H9 (cell line): ENCODE measurements around the gene LCTL. TPM values are rescaled to one million over a fixed set of nuclear protein-coding genes. Genes with fewer than 3 reads are reported as not detected.

Experiments
- DNase-seq: peaks from one replicate; pipeline ENCODE4 v3.0.0-alpha.2; 2017
- H2AFZ ChIP-seq: one replicate; pipeline ENCODE4 v1.6.1; 2013; ENCODE audit warnings: mild to moderate bottlenecking, low read length, control low read depth, moderate library complexity
- H2AK5ac ChIP-seq: 2 replicates; pipeline ENCODE4 v1.6.1; 2013; ENCODE audit warnings: low read length, control low read depth, mixed read lengths; ENCODE audit not compliant: insufficient read length
- H2BK120ac ChIP-seq: one replicate; pipeline ENCODE4 v1.6.1; 2013; ENCODE audit warnings: low read depth, mild to moderate bottlenecking, low read length, control low read depth, inconsistent platforms; ENCODE audit not compliant: poor library complexity, severe bottlenecking
- H2BK12ac ChIP-seq: 2 replicates; pipeline ENCODE4 v1.6.1; 2013; ENCODE audit warnings: low read length, control low read depth, mixed read lengths, low read depth; ENCODE audit not compliant: insufficient read length
- H2BK15ac ChIP-seq: 2 replicates; pipeline ENCODE4 v1.6.1; 2013; ENCODE audit warnings: low read depth, low read length, control low read depth
- H2BK20ac ChIP-seq: one replicate; pipeline ENCODE4 v1.6.1; 2013; ENCODE audit warnings: low read depth, mild to moderate bottlenecking, low read length, control low read depth, inconsistent platforms; ENCODE audit not compliant: poor library complexity, severe bottlenecking
- H2BK5ac ChIP-seq: 2 replicates; pipeline ENCODE4 v1.6.1; 2013; ENCODE audit warnings: low read length, control low read depth, mixed read lengths; ENCODE audit not compliant: insufficient read length
- H3K14ac ChIP-seq: 2 replicates; pipeline ENCODE4 v1.6.1; 2013; ENCODE audit warnings: low read length, control low read depth; ENCODE audit not compliant: insufficient read depth
- H3K18ac ChIP-seq: 2 replicates; pipeline ENCODE4 v1.6.1; 2013; ENCODE audit warnings: low read depth, mild to moderate bottlenecking, mixed read lengths, low read length, control low read depth; ENCODE audit not compliant: insufficient read length
- H3K23ac ChIP-seq: 2 replicates; pipeline ENCODE4 v1.6.1; 2013; ENCODE audit warnings: low read length, control low read depth, mixed read lengths, low read depth; ENCODE audit not compliant: insufficient read length
- H3K23me2 ChIP-seq: 2 replicates; pipeline ENCODE4 v1.6.1; 2013; ENCODE audit warnings: low read depth, mild to moderate bottlenecking, mixed read lengths, low read length, control low read depth; ENCODE audit not compliant: insufficient read length, poor library complexity, severe bottlenecking
- H3K27ac ChIP-seq: 2 replicates; pipeline ENCODE4 v1.5.1; 2013; ENCODE audit warnings: low read length, control low read depth, mixed read lengths, low read depth; ENCODE audit not compliant: insufficient read length
- H3K27me3 ChIP-seq: 2 replicates; pipeline ENCODE4 v1.6.1; 2013; ENCODE audit warnings: low read length, control low read depth, inconsistent platforms; ENCODE audit not compliant: insufficient read depth
- H3K4ac ChIP-seq: 2 replicates; pipeline ENCODE4 v1.6.1; 2013; ENCODE audit warnings: low read depth, mild to moderate bottlenecking, control low read depth, inconsistent platforms, low read length, moderate library complexity
- H3K4me1 ChIP-seq: 2 replicates; pipeline ENCODE4 v1.6.1; 2013; ENCODE audit warnings: low read length, control low read depth, inconsistent platforms; ENCODE audit not compliant: insufficient read depth
- H3K4me2 ChIP-seq: 2 replicates; pipeline ENCODE4 v1.6.1; 2013; ENCODE audit warnings: low read length, control low read depth, mixed read lengths; ENCODE audit not compliant: insufficient read length, insufficient read depth
- H3K56ac ChIP-seq: 2 replicates; pipeline ENCODE4 v1.6.1; 2013; ENCODE audit warnings: low read depth, mild to moderate bottlenecking, mixed read lengths, low read length, control low read depth; ENCODE audit not compliant: insufficient read length
- H3K79me1 ChIP-seq: 2 replicates; pipeline ENCODE4 v1.6.1; 2013; ENCODE audit warnings: low read depth, mild to moderate bottlenecking, moderate library complexity, low read length, control low read depth, inconsistent platforms; ENCODE audit not compliant: insufficient read depth, poor library complexity, severe bottlenecking
- H3K79me2 ChIP-seq: 2 replicates; pipeline ENCODE4 v1.6.1; 2013; ENCODE audit warnings: low read length, control low read depth, inconsistent platforms; ENCODE audit not compliant: insufficient read depth
- H3K9ac ChIP-seq: 2 replicates; pipeline ENCODE4 v1.6.1; 2013; ENCODE audit warnings: low read length, control low read depth, mixed read lengths; ENCODE audit not compliant: insufficient read length; ENCODE audit errors: extremely low read depth
- H3K9me3 ChIP-seq: one replicate; pipeline ENCODE4 v1.6.1; 2013; ENCODE audit warnings: low read depth, low read length, inconsistent platforms; ENCODE audit not compliant: control insufficient read depth
- H3T11ph ChIP-seq: one replicate; pipeline ENCODE4 v1.6.1; 2013; ENCODE audit warnings: mild to moderate bottlenecking, low read length, control low read depth, inconsistent platforms
- H4K20me1 ChIP-seq: one replicate; pipeline ENCODE4 v1.6.1; 2013; ENCODE audit not compliant: control insufficient read depth, insufficient read length, insufficient read depth
- H4K5ac ChIP-seq: 2 replicates; pipeline ENCODE4 v1.6.1; 2013; ENCODE audit warnings: low read depth, mild to moderate bottlenecking, mixed read lengths, low read length, control low read depth; ENCODE audit not compliant: insufficient read length
- H4K8ac ChIP-seq: replicated peaks from 2 replicates; pipeline ENCODE4 v1.6.1; 2013; ENCODE audit warnings: low read length, control low read depth, mixed read lengths, low read depth; ENCODE audit not compliant: insufficient read length
- H4K91ac ChIP-seq: 2 replicates; pipeline ENCODE4 v1.6.1; 2013; ENCODE audit warnings: low read depth, mild to moderate bottlenecking, moderate library complexity, mixed read lengths, low read length, control low read depth; ENCODE audit not compliant: insufficient read length
- H3K27ac Mint-ChIP-seq, 3 experiments: 2 replicates in 2 of 3; 3 replicates in 1 of 3; pipeline ENCODE4 v1.8.0; 2020 to 2021; ENCODE audit warnings: mixed read lengths in 3 of 3, mild to moderate bottlenecking in 1 of 3, moderate library complexity in 1 of 3
- H3K27me3 Mint-ChIP-seq: 2 replicates; pipeline ENCODE4 v1.8.0; 2021; ENCODE audit warnings: low read depth, mild to moderate bottlenecking, moderate library complexity, mixed read lengths
- H3K36me3 Mint-ChIP-seq, 3 experiments: 2 replicates in 2 of 3; 3 replicates in 1 of 3; pipeline ENCODE4 v1.8.0; 2020 to 2021; ENCODE audit warnings: low read depth in 3 of 3, mixed read lengths in 3 of 3; ENCODE audit not compliant: insufficient read depth in 1 of 3
- H3K4me1 Mint-ChIP-seq, 2 experiments: 2 replicates each; pipeline ENCODE4 v1.8.0; 2020; ENCODE audit warnings: mixed read lengths in 2 of 2
- H3K4me3 Mint-ChIP-seq, 2 experiments: 2 replicates in 1 of 2; 3 replicates in 1 of 2; pipeline ENCODE4 v1.8.0; 2020 to 2021; ENCODE audit warnings: mild to moderate bottlenecking in 2 of 2, mixed read lengths in 2 of 2, moderate library complexity in 1 of 2
- H3K9me3 Mint-ChIP-seq, 2 experiments: 2 replicates in 1 of 2; 3 replicates in 1 of 2; pipeline ENCODE4 v1.8.0; 2020; ENCODE audit warnings: mild to moderate bottlenecking in 2 of 2, mixed read lengths in 2 of 2, moderate library complexity in 1 of 2
- CTCF ChIP-seq: fragments of 200-600 bp; sonication (generic); conservative IDR thresholded peaks from 3 replicates; pipeline ENCODE4 v1.8.0; 2021; ENCODE audit warnings: antibody characterized with exemption, mild to moderate bottlenecking
- WGBS: extraction: QIAGEN DNeasy Blood & Tissue Kit; methylation state at CpG from one replicate; pipeline ENCODE4 v1.1.7; 2013; ENCODE audit warnings: missing lambda C conversion rate, low lambda C conversion rate, mixed read lengths; ENCODE audit not compliant: insufficient read length; ENCODE audit errors: extremely low coverage; 5-methylcytosine and 5-hydroxymethylcytosine counted together
- total RNA-seq: library from RNA; stranded (reverse); gene quantifications from 2 replicates; pipeline ENCODE4 v1.2.1, GENCODE V29; 2021

Gene LCTL
- total RNA-seq, 1 experiment from 2014 or later, result 2.3 TPM

GRCh38 chr15:66535056-66535455 is 30.7 kb downstream of the LCTL start:
- Histone ChIP-seq H3K4ac (no peak overlapping the region), H2BK120ac (no peak overlapping the region), H3K9me3 (no peaks in the 10 kb centered on the region), H4K8ac (no peak overlapping the region), H4K5ac (no peak overlapping the region), H2AFZ (no peak overlapping the region), H4K91ac (no peak overlapping the region), H2BK20ac (no peak overlapping the region), H2BK5ac (no peak overlapping the region), H3T11ph (no peak overlapping the region), H3K23me2 (no peaks in the 10 kb centered on the region), H3K27me3 (no peaks in the 10 kb centered on the region), H3K4me1 (no peaks in the 10 kb centered on the region), H3K79me2 (no peaks in the 10 kb centered on the region), H3K4me2 (no peak overlapping the region), H4K20me1 (no peaks in the 10 kb centered on the region), H2BK15ac (no peak overlapping the region), H3K79me1 (no peaks in the 10 kb centered on the region), H3K18ac (no peak overlapping the region), H3K27ac (no peak overlapping the region), H3K9ac (no peak overlapping the region), H3K56ac (no peak overlapping the region), H2AK5ac (no peak overlapping the region), H2BK12ac (no peak overlapping the region), H3K23ac (no peak overlapping the region), H3K14ac (no peak overlapping the region)
- peaks cover 12 to 57% (median 45%) of the 10 kb centered on the region in 3 experiments; a peak in 6 of 7 replicates for H3K36me3 Mint-ChIP-seq
- H3K27ac Mint-ChIP-seq, result no peak overlapping the region; a peak in 1 of 7 replicates
- WGBS, result no CpG with 5 or more reads among the region's 9 CpGs
- TF ChIP-seq CTCF, result no peak
- H3K27me3 Mint-ChIP-seq, result no peaks in the 10 kb centered on the region
- no peaks in the 10 kb centered on the region for H3K4me1 Mint-ChIP-seq
- H3K4me3 Mint-ChIP-seq, result no peak overlapping the region
- H3K9me3 Mint-ChIP-seq, result no peaks in the 10 kb centered on the region
- no peak for DNase-seq
